ENCODE data around the gene DIDO1.
"Not testable (repeated sequence)": the region's sequence is repeated elsewhere in the genome, so short reads cannot be mapped to it uniquely, and the experiment has no call there.

DIDO1 gene

GRCh38 chr20:62962221-62962879 is 36.0 kb upstream of the DIDO1 start:
- no peak for DNase-seq

- no peak for DNase-seq
These were observed 35.5 kb upstream of the DIDO1 start for GRCh38 chr20:62961799-62962198.

GRCh38 chr20:62961310-62961783 is 35.0 kb upstream of the DIDO1 start:
- no peak for DNase-seq

GRCh38 chr20:62960446-62961309 is 34.4 kb upstream of the DIDO1 start:
- DNase-seq: not testable (repeated sequence)

- DNase-seq: no peak
These were observed 33.7 kb upstream of the DIDO1 start for GRCh38 chr20:62959998-62960436.

GRCh38 chr20:62959101-62959971 is 33.0 kb upstream of the DIDO1 start:
- DNase-seq: no peak

- no peak for DNase-seq
These were observed 32.2 kb upstream of the DIDO1 start for GRCh38 chr20:62958388-62959100.

GRCh38 chr20:62957136-62958117 is 31.1 kb upstream of the DIDO1 start:
- no peak for DNase-seq

- no peak for DNase-seq
These were observed 30.3 kb upstream of the DIDO1 start for GRCh38 chr20:62956387-62957135.

GRCh38 chr20:62955519-62956386 is 29.4 kb upstream of the DIDO1 start:
- no peak for DNase-seq

GRCh38 chr20:62953839-62954703 is 27.8 kb upstream of the DIDO1 start:
- DNase-seq: peak; percentile 77

GRCh38 chr20:62952968-62953838 is 26.9 kb upstream of the DIDO1 start:
- no peak for DNase-seq

- no peak for DNase-seq
These were observed 26.2 kb upstream of the DIDO1 start, which contains the start of gene SLC17A9 for GRCh38 chr20:62952373-62952967. SLC17A9 (plus strand) TSS chr20:62952709; CDS start chr20:62952831, 122 bp downstream.

GRCh38 chr20:62951896-62952372 is 25.6 kb upstream of the DIDO1 start:
- DNase-seq: no peak

GRCh38 chr20:62951143-62951895 is 25.0 kb upstream of the DIDO1 start:
- no peak for DNase-seq

- DNase-seq: no peak
These were observed 24.4 kb upstream of the DIDO1 start for GRCh38 chr20:62950741-62951140.
